Esophagus squamous epithelium (tissue), 4 donors: ENCODE measurements around the gene DCPS.

ENCODE experiments used
- POLR2A ChIP-seq, 4 donors: fragments of 450-650 bp; IDR thresholded peaks; one replicate each; pipeline ENCODE4 v1.6.1; 2017; ENCODE audit warnings: antibody characterized with exemption in 4 of 4, mild to moderate bottlenecking in 4 of 4, moderate library complexity in 3 of 4
- TF ChIP-seq, protein P1 (sequence below), 6 experiments: fragments of 450-650 bp in 4 of 6; fragments of 200-600 bp in 2 of 6; sonication (generic) in 2 of 6; IDR thresholded peaks; one replicate each; pipeline ENCODE4 v1.5.1; 2016 to 2019; ENCODE audit warnings: antibody characterized with exemption in 6 of 6, mild to moderate bottlenecking in 4 of 6, moderate library complexity in 4 of 6

DNA sequence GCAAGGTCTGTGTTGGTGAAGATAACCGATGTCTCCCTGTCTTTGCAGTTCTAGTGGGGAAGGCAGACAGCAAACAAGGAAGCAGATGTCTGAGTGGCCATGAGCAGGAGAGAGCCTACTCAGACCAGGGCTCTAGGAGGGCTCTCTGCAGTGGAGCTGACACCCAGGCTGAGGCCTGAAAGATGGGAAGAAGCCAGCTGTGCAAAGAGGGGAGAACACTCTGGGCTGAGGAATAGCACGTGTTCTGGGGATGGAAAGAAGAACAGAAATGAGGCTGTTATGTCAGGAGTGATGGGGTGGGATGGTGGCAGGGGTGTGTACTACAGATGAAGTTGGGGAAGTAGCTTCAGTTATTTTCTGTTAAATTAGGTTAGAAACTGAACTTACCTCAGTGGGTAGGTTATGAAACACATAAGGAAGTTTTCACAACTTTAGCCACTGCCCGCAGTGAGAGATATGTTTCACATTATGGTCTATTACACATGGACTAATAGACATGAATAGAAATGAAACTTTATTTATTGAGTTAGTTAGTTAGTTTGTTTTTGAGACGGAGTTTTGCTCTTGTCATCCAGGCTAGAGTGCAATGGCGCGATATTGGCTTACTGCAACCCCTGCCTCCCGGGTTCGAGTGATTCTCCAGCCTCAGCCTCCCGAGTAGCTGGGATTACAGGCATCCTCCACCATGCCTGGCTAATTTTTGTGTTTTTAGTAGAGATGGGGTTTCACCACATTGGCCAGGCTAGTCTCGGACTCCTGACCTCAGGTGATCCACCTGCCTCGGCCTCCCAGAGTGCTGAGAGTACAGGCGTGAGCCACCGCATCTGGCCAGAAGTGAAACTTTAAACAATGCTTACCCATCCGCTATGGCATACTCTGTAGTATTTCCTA, 7.8 kb downstream of the DCPS start:
- no peak for TF ChIP-seq POLR2A (IDR thresholded peaks at IDR 0.05)
- TF ChIP-seq, protein P1, sequence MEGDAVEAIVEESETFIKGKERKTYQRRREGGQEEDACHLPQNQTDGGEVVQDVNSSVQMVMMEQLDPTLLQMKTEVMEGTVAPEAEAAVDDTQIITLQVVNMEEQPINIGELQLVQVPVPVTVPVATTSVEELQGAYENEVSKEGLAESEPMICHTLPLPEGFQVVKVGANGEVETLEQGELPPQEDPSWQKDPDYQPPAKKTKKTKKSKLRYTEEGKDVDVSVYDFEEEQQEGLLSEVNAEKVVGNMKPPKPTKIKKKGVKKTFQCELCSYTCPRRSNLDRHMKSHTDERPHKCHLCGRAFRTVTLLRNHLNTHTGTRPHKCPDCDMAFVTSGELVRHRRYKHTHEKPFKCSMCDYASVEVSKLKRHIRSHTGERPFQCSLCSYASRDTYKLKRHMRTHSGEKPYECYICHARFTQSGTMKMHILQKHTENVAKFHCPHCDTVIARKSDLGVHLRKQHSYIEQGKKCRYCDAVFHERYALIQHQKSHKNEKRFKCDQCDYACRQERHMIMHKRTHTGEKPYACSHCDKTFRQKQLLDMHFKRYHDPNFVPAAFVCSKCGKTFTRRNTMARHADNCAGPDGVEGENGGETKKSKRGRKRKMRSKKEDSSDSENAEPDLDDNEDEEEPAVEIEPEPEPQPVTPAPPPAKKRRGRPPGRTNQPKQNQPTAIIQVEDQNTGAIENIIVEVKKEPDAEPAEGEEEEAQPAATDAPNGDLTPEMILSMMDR (IDR thresholded peaks at IDR 0.05) = no peak
